ENCODE measurements around the gene ONECUT1.

DNA sequence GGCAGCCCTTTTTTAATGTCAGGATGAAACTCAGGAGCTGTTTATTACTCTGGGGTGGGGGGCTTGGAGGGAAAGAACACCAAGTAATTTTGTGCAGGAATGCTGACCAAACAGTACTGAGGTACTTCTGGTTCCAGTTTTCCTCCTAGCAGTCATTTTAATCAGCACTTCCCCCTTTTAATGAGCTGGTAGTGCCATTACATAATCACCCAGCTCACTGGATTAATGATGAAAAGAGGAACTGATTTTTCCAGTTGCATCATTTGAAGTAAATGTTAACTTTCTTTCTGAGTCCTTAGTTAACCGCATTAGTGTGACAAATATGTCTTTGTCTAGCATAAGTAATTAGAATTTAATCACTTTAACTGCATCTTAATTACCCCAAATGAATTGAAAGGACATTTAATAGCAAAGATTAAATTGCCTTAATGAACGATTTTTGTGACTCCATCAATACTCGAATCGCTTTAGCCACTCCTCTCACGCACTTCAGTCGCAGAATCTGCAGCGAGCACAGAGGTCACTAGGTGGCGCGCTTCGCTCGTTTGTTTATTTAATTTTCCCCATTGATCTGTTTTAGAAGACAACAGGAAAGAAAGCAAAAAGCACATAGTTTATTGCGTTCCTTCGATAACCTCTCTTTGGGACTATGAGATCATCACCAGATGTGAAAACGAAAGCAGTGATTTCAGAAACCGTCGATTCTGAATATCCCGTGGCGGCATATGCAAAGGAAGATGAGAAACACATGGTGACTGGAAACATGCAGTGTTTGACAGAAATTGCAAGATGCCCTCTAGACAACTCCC lies 9.8 kb downstream of the ONECUT1 start:
- TF ChIP-seq, protein P1, sequence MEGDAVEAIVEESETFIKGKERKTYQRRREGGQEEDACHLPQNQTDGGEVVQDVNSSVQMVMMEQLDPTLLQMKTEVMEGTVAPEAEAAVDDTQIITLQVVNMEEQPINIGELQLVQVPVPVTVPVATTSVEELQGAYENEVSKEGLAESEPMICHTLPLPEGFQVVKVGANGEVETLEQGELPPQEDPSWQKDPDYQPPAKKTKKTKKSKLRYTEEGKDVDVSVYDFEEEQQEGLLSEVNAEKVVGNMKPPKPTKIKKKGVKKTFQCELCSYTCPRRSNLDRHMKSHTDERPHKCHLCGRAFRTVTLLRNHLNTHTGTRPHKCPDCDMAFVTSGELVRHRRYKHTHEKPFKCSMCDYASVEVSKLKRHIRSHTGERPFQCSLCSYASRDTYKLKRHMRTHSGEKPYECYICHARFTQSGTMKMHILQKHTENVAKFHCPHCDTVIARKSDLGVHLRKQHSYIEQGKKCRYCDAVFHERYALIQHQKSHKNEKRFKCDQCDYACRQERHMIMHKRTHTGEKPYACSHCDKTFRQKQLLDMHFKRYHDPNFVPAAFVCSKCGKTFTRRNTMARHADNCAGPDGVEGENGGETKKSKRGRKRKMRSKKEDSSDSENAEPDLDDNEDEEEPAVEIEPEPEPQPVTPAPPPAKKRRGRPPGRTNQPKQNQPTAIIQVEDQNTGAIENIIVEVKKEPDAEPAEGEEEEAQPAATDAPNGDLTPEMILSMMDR (IDR thresholded peaks at IDR 0.05), result peak; percentile 14 to 31 (median 31)
- TF ChIP-seq EP300 (IDR thresholded peaks at IDR 0.05), result no peak
- TF ChIP-seq POLR2A (IDR thresholded peaks at IDR 0.05), result no peak

Data from ovary (tissue), 3 donors.